HepG2 (cell line): ENCODE measurements around the gene DIPK1A. TPM values are rescaled to one million over a fixed set of nuclear protein-coding genes. Genes with fewer than 3 reads are reported as not detected.

Experiments used
- ATAC-seq: fragments of 200-7000 bp; cut with Tn5 transposase; 3 replicates; pipeline ENCODE4 v1.9.1; 2020; ENCODE audit warnings: mild to moderate bottlenecking, moderate library complexity
- BruUV-seq: library from RNA; stranded (reverse); fragments of 400-500 nt; replicated peaks from 2 replicates; lab custom pipeline; 2021; lab: Mats Ljungman, UMichigan
- CTCF ChIA-PET: fragments of 300-600 bp; formaldehyde crosslinking; extraction: SDS; loops from one replicate; lab custom pipeline; 2021; ENCODE audit warnings: low total read pairs, inconsistent platforms, low intra/inter-chr PET ratio; lab: Yijun Ruan, JAX
- POLR2A ChIA-PET: fragments of 350-600 bp; sonication (Branson Sonifier 250); formaldehyde crosslinking; loops from one replicate; lab custom pipeline; 2020; ENCODE audit warnings: antibody characterized with exemption, inconsistent platforms; lab: Yijun Ruan, JAX
- DNase-seq: peaks from one replicate; pipeline ENCODE4 v3.0.0-alpha.2; 2015; ENCODE audit warnings: low spot score
- FAIRE-seq: peaks from 3 replicates; lab custom pipeline; 2011; peaks lifted over from hg19 to GRCh38; lab: Jason Lieb, UNC
- H2AFZ ChIP-seq: one replicate; pipeline ENCODE4 v1.6.1; 2011; ENCODE audit warnings: low read length, inconsistent platforms
- H3K27ac ChIP-seq: fragments of 300-600 bp; 3 replicates; pipeline ENCODE4 v1.8.0; 2011; ENCODE audit warnings: mixed run types, mild to moderate bottlenecking, mixed read lengths, low read length, inconsistent platforms; ENCODE audit not compliant: insufficient read depth; ENCODE audit errors: extremely low read length
- H3K27me3 ChIP-seq, 2 experiments: fragments of 200-600 bp in 1 of 2; 2 replicates in 1 of 2; 3 replicates in 1 of 2; pipeline versions ENCODE4 v1.6.0 to v1.8.0; 2011; ENCODE audit warnings: low read length in 2 of 2, mild to moderate bottlenecking in 2 of 2, moderate library complexity in 2 of 2, inconsistent platforms in 1 of 2; ENCODE audit not compliant: insufficient read depth in 2 of 2, control insufficient read depth in 1 of 2
- H3K36me3 ChIP-seq, 2 experiments: fragments of 200-600 bp in 1 of 2; replicated peaks in 1 of 2; 2 replicates in 1 of 2; 3 replicates in 1 of 2; pipeline versions ENCODE4 v1.5.1 to v1.8.0; 2011; ENCODE audit warnings: low read length in 2 of 2, inconsistent platforms in 1 of 2; ENCODE audit not compliant: insufficient read depth in 2 of 2, control insufficient read depth in 1 of 2
- H3K4me1 ChIP-seq: 2 replicates; pipeline ENCODE4 v1.5.1; 2012; ENCODE audit warnings: low read length, inconsistent platforms; ENCODE audit not compliant: insufficient read depth
- H3K4me2 ChIP-seq: 2 replicates; pipeline ENCODE4 v1.6.0; 2011; ENCODE audit warnings: low read depth, low read length, inconsistent platforms
- H3K4me3 ChIP-seq, 3 experiments: fragments of 200-600 bp in 1 of 3; sonication (generic), shearing (Covaris generic) in 1 of 3; replicated peaks in 1 of 3; 2 replicates each; pipeline ENCODE4 v1.5.1; 2011 to 2016; ENCODE audit warnings: low read length in 3 of 3, inconsistent platforms in 2 of 3, low read depth in 2 of 3, mild to moderate bottlenecking in 2 of 3, control low read depth in 1 of 3, mixed read lengths in 1 of 3; ENCODE audit not compliant: insufficient read depth in 1 of 3
- H3K79me2 ChIP-seq: one replicate; pipeline ENCODE4 v1.6.1; 2011; ENCODE audit warnings: low read length, inconsistent platforms; ENCODE audit not compliant: insufficient read depth
- H3K9ac ChIP-seq: 2 replicates; pipeline ENCODE4 v1.6.0; 2011; ENCODE audit warnings: mild to moderate bottlenecking, low read depth, low read length, inconsistent platforms; ENCODE audit not compliant: insufficient read depth
- H3K9me3 ChIP-seq: 2 replicates; pipeline ENCODE4 v1.5.1; 2012; ENCODE audit warnings: mild to moderate bottlenecking, low read length
- H4K20me1 ChIP-seq: 2 replicates; pipeline ENCODE4 v1.6.0; 2011; ENCODE audit warnings: inconsistent platforms, mild to moderate bottlenecking, low read length, moderate library complexity; ENCODE audit not compliant: insufficient read depth
- AFF4 ChIP-seq: sonication (generic); formaldehyde crosslinking; IDR thresholded peaks from 2 replicates; pipeline ENCODE4 v1.4.0; 2020; ENCODE audit warnings: missing genetic modification reagents
- ARNT2 ChIP-seq: sonication (generic); formaldehyde crosslinking; IDR thresholded peaks from 2 replicates; pipeline ENCODE4 v1.8.0; 2022; ENCODE audit warnings: mild to moderate bottlenecking, low read depth, missing genetic modification reagents, moderate library complexity
- GATAD2A ChIP-seq: IDR thresholded peaks from 2 replicates; pipeline ENCODE4 v1.6.1; 2016
- SETDB1 ChIP-seq: sonication (generic); formaldehyde crosslinking; IDR thresholded peaks from 2 replicates; pipeline ENCODE4 v1.5.1; 2020; ENCODE audit warnings: missing genetic modification reagents, mild to moderate bottlenecking, borderline replicate concordance
- SIN3B ChIP-seq: fragments of 150-350 bp; IDR thresholded peaks from 2 replicates; pipeline ENCODE4 v1.6.1; 2014; ENCODE audit warnings: low read length
- ZNF121 ChIP-seq: sonication (generic); formaldehyde crosslinking; IDR thresholded peaks from 2 replicates; pipeline ENCODE4 v1.5.0; 2020; ENCODE audit warnings: mild to moderate bottlenecking, missing genetic modification reagents
- ZNF337 ChIP-seq: sonication (generic); formaldehyde crosslinking; IDR thresholded peaks from 2 replicates; pipeline ENCODE4 v1.5.1; 2020; ENCODE audit warnings: missing genetic modification reagents, low read depth, mild to moderate bottlenecking, borderline replicate concordance
- ZNF441 ChIP-seq: sonication (generic); formaldehyde crosslinking; IDR thresholded peaks from 2 replicates; pipeline ENCODE4 v1.7.0; 2021; ENCODE audit warnings: missing genetic modification reagents, borderline replicate concordance
- ZNF75D ChIP-seq: sonication (generic); formaldehyde crosslinking; IDR thresholded peaks from 2 replicates; pipeline ENCODE4 v1.8.1; 2023; ENCODE audit warnings: missing genetic modification reagents, mild to moderate bottlenecking, borderline replicate concordance
- ZNF770 ChIP-seq: sonication (generic); formaldehyde crosslinking; IDR thresholded peaks from 2 replicates; pipeline ENCODE4 v1.5.0; 2020; ENCODE audit warnings: mild to moderate bottlenecking, missing genetic modification reagents
- ZNF83 ChIP-seq: sonication (generic); formaldehyde crosslinking; IDR thresholded peaks from 2 replicates; pipeline ENCODE4 v1.4.0; 2020; ENCODE audit warnings: missing genetic modification reagents, mild to moderate bottlenecking, borderline replicate concordance
- WGBS: methylation state at CpG from one replicate; pipeline ENCODE4 v1.1.6; 2017; ENCODE audit warnings: low lambda C conversion rate; 5-methylcytosine and 5-hydroxymethylcytosine counted together
- in situ Hi-C: cut with HindIII; loops from 2 replicates; pipeline ENCODE4 v1.10.0; 2017; ENCODE audit warnings: low pct_unique_long_range_greater_than_20kb; ENCODE audit not compliant: extremely low pct_ligation_motif_present
- intact Hi-C: fragments of 100-400 bp; cut with micrococcal nuclease; formaldehyde crosslinking; loops from one replicate; pipeline ENCODE4 v1.10.0; 2022; ENCODE audit not compliant: unreplicated experiment
- polyA plus RNA-seq, 8 experiments: library from polyadenylated mRNA; depleted of rRNA in 3 of 8; stranded (reverse) in 7 of 8; unstranded in 1 of 8; fragments of >200 nt; fragmentation: Illumina TruSeq in 4 of 8; extraction: Trizol in 4 of 8; gene quantifications; 2 replicates each; pipeline versions ENCODE4 v1.2.1 to v1.2.3, GENCODE V29; 2011 to 2016; ENCODE audit warnings: low read depth in 4 of 8, missing spikeins in 1 of 8, mixed read lengths in 1 of 8; ENCODE audit not compliant: insufficient read depth in 1 of 8
- total RNA-seq, 5 experiments: library from RNA; depleted of rRNA; stranded (reverse); fragments of >200 nt; fragmentation: Illumina TruSeq; extraction: Trizol; gene quantifications; 2 replicates each; pipeline ENCODE4 v1.2.3, GENCODE V29; 2016; ENCODE audit warnings: low read depth in 1 of 5

The DIPK1A gene
- total and polyA plus RNA-seq, 2 of the 13 experiments (the other 11 are each of a cell fraction or from before 2014, with no cell fraction given) = 8.4 TPM

- no peak for TF ChIP-seq AFF4 (CRISPR knock-in tag)
- TF ChIP-seq GATAD2A = no peak
- TF ChIP-seq SETDB1 (CRISPR knock-in tag) = no peak
- no peak for TF ChIP-seq ZNF75D (CRISPR knock-in tag)
- no peak for TF ChIP-seq ZNF337 (CRISPR knock-in tag)
- no peak for TF ChIP-seq ZNF83 (CRISPR knock-in tag)
- no peak for TF ChIP-seq ARNT2 (CRISPR knock-in tag)
- no peak for TF ChIP-seq SIN3B
- TF ChIP-seq ZNF121 (CRISPR knock-in tag) = no peak
- TF ChIP-seq ZNF441 = no peak
- TF ChIP-seq, all 625 proteins: peak for 0
These were observed 28.8 kb upstream of the DIPK1A start (continued) for GRCh38 chr1:92989936-92990583.

DNA sequence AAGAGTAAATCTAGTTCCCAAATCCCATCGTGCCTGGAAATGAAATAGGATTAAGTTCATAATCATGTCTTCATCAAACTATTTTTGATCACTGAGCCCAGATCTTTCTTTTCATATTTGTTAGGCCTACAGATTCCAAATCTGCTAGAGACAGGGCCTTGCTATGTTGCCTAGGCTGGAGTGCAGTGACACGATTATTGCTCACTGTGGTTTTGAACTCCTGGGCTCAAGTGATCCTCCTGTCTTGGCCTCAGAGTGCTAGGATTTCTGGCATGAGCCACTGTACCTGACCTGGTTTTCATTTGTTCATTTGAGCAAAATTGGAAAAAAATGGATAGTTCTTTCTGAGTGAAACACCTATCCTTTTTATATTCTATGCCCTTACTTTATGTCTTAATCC, 28.0 kb upstream of the DIPK1A start:
- POLR2A ChIA-PET = no interaction called here
- no peaks in the 10 kb centered on the region for H3K9me3 ChIP-seq
- TF ChIP-seq ZNF770 = no peak

More for the DNA sequence above, 28.0 kb upstream of the DIPK1A start:
- H3K36me3 ChIP-seq = no peaks in the 10 kb centered on the region
- H3K27me3 ChIP-seq = no peaks in the 10 kb centered on the region; a peak in 1 of 5 replicates
- H3K9ac ChIP-seq = no peak overlapping the region
- no peak overlapping the region for H2AFZ ChIP-seq
- no peaks in the 10 kb centered on the region for H4K20me1 ChIP-seq
- H3K4me1 ChIP-seq = peaks cover 41% of the 10 kb centered on the region
- intact Hi-C loops (no loop called here), in situ Hi-C loops (no loop called here)
- H3K27ac ChIP-seq = no peak overlapping the region
- no TSS peak for BruUV-seq
- no peak overlapping the region for H3K4me2 ChIP-seq
- H3K79me2 ChIP-seq = no peaks in the 10 kb centered on the region
- no peak for DNase-seq
- CTCF ChIA-PET = no interaction called here
- H3K4me3 ChIP-seq = no peak overlapping the region
- FAIRE-seq = no peak
- 57% methylated on average over 2 of the region's 2 CpGs for WGBS
- ATAC-seq = no peak
